WERI-Rb-1 (cell line): ENCODE results near the gene EHD1.

Experiments used
- DNase-seq: peaks from one replicate; pipeline ENCODE4 v3.0.0-alpha.2; 2020
- H3K27ac ChIP-seq: fragments of 250-450 bp; sonication (Bioruptor Pico); 2 replicates; pipeline ENCODE4 v1.5.1; 2020; ENCODE audit warnings: mild to moderate bottlenecking, moderate library complexity
- H3K27me3 ChIP-seq: fragments of 250-450 bp; sonication (Bioruptor Pico); 2 replicates; pipeline ENCODE4 v1.5.1; 2021; ENCODE audit warnings: mild to moderate bottlenecking, low read depth, moderate library complexity; ENCODE audit not compliant: insufficient read depth, severe bottlenecking
- H3K36me3 ChIP-seq: fragments of 250-450 bp; sonication (Bioruptor Pico); 2 replicates; pipeline ENCODE4 v1.5.1; 2020; ENCODE audit warnings: mild to moderate bottlenecking, moderate library complexity
- H3K4me3 ChIP-seq: 2 replicates; pipeline ENCODE4 v1.5.1; 2011; ENCODE audit warnings: low read depth, mild to moderate bottlenecking, control low read depth, low read length
- H3K9me3 ChIP-seq: fragments of 250-450 bp; sonication (Bioruptor Pico); 2 replicates; pipeline ENCODE4 v1.5.1; 2021; ENCODE audit warnings: mild to moderate bottlenecking, moderate library complexity; ENCODE audit not compliant: severe bottlenecking
- CTCF ChIP-seq: IDR thresholded peaks from 2 replicates; pipeline ENCODE4 v1.5.1; 2011; ENCODE audit warnings: low read depth, mild to moderate bottlenecking, control low read depth, inconsistent platforms, low read length

The EHD1 gene

GRCh38 chr11:64872790-64873488 lies 5.5 kb downstream of the EHD1 start:
- TF ChIP-seq CTCF: no peak
- Histone ChIP-seq H3K4me3 (no peak overlapping the region), H3K27ac (no peak overlapping the region), H3K36me3 (peaks cover 10% of the 10 kb centered on the region), H3K9me3 (no peaks in the 10 kb centered on the region), H3K27me3 (no peaks in the 10 kb centered on the region)
- DNase-seq: no peak

GRCh38 chr11:64871492-64871891 lies 6.9 kb downstream of the EHD1 start:
- peaks cover 10% of the 10 kb centered on the region for H3K36me3 ChIP-seq
- no peak for DNase-seq
- TF ChIP-seq CTCF: no peak
- no peak overlapping the region for H3K4me3 ChIP-seq
- H3K27ac ChIP-seq: no peak overlapping the region
- no peaks in the 10 kb centered on the region for H3K27me3 ChIP-seq
- H3K9me3 ChIP-seq: no peaks in the 10 kb centered on the region

GRCh38 chr11:64870893-64871466 lies 7.4 kb downstream of the EHD1 start:
- no peak overlapping the region for H3K27ac ChIP-seq
- H3K36me3 ChIP-seq: peaks cover 10% of the 10 kb centered on the region
- no peaks in the 10 kb centered on the region for H3K27me3 ChIP-seq
- no peak for TF ChIP-seq CTCF
- no peak overlapping the region for H3K4me3 ChIP-seq
- H3K9me3 ChIP-seq: no peaks in the 10 kb centered on the region
- no peak for DNase-seq

GRCh38 chr11:64870176-64870892 lies 8.1 kb downstream of the EHD1 start:
- H3K36me3 ChIP-seq: peaks cover 10% of the 10 kb centered on the region
- no peak for DNase-seq
- no peaks in the 10 kb centered on the region for H3K27me3 ChIP-seq
- H3K9me3 ChIP-seq: no peaks in the 10 kb centered on the region
- H3K4me3 ChIP-seq: no peak overlapping the region
- H3K27ac ChIP-seq: no peak overlapping the region; the same call in 1 of the 2 replicates
- TF ChIP-seq CTCF: no peak

- no peak for DNase-seq
- no peaks in the 10 kb centered on the region for H3K27me3 ChIP-seq
- H3K27ac ChIP-seq: no peak overlapping the region; the same call in 1 of the 2 replicates
- no peaks in the 10 kb centered on the region for H3K9me3 ChIP-seq
- no peak overlapping the region for H3K4me3 ChIP-seq
- peak; percentile 63 for TF ChIP-seq CTCF
- H3K36me3 ChIP-seq: peaks cover 10% of the 10 kb centered on the region
These were observed 8.7 kb downstream of the EHD1 start for GRCh38 chr11:64869571-64870175.
